Neutrophil (primary cell): ENCODE measurements around the gene GADL1.

Source experiments
- H3K27ac ChIP-seq: fragments of 200-600 bp; sonication (generic); 2 replicates; pipeline ENCODE4 v1.5.1; 2016; ENCODE audit warnings: mild to moderate bottlenecking, moderate library complexity
- H3K27me3 ChIP-seq: fragments of 200-600 bp; sonication (generic); 2 replicates; pipeline ENCODE4 v1.6.0; 2016; ENCODE audit warnings: mild to moderate bottlenecking
- H3K36me3 ChIP-seq: fragments of 200-600 bp; sonication (generic); 2 replicates; pipeline ENCODE4 v1.5.1; 2017
- H3K4me1 ChIP-seq, 2 experiments: fragments of 200-600 bp in 1 of 2; sonication (generic) in 1 of 2; 1 replicate in 1 of 2; 2 replicates in 1 of 2; pipeline versions ENCODE4 v1.5.1 to v1.6.1; 2013 to 2016; ENCODE audit warnings: low read depth in 1 of 2, low read length in 1 of 2, mild to moderate bottlenecking in 1 of 2, moderate library complexity in 1 of 2; ENCODE audit not compliant: control insufficient read depth in 1 of 2, insufficient read depth in 1 of 2
- H3K4me3 ChIP-seq, 2 experiments: fragments of 200-600 bp in 1 of 2; sonication (generic) in 1 of 2; 1 replicate in 1 of 2; 2 replicates in 1 of 2; pipeline ENCODE4 v1.5.1; 2013 to 2016; ENCODE audit warnings: low read depth in 1 of 2, low read length in 1 of 2, mild to moderate bottlenecking in 1 of 2, moderate library complexity in 1 of 2
- H3K9me3 ChIP-seq: fragments of 200-600 bp; sonication (generic); 2 replicates; pipeline ENCODE4 v1.5.1; 2016
- CTCF ChIP-seq: fragments of 200-600 bp; sonication (generic); IDR thresholded peaks from 2 replicates; pipeline ENCODE4 v1.5.1; 2016; ENCODE audit warnings: antibody characterized with exemption

GADL1 gene

GRCh38 chr3:30704931-30705890 lies 189.2 kb downstream of the GADL1 start:
- no peaks in the 10 kb centered on the region for H3K36me3 ChIP-seq
- H3K27me3 ChIP-seq: no peaks in the 10 kb centered on the region
- H3K27ac ChIP-seq: no peak overlapping the region
- no peak for TF ChIP-seq CTCF
- H3K9me3 ChIP-seq: no peaks in the 10 kb centered on the region
- no peaks in the 10 kb centered on the region for H3K4me1 ChIP-seq
- no peak overlapping the region for H3K4me3 ChIP-seq

GRCh38 chr3:30702828-30703397 lies 191.5 kb downstream of the GADL1 start:
- Histone ChIP-seq H3K27ac (no peak overlapping the region), H3K27me3 (no peaks in the 10 kb centered on the region), H3K36me3 (peaks cover 21% of the 10 kb centered on the region), H3K4me1 (no peaks in the 10 kb centered on the region), H3K4me3 (no peak overlapping the region), H3K9me3 (no peaks in the 10 kb centered on the region)
- TF ChIP-seq CTCF: no peak

GRCh38 chr3:30702038-30702827 lies 192.2 kb downstream of the GADL1 start:
- peaks cover 28% of the 10 kb centered on the region for H3K36me3 ChIP-seq
- no peak for TF ChIP-seq CTCF
- no peaks in the 10 kb centered on the region for H3K27me3 ChIP-seq
- no peaks in the 10 kb centered on the region for H3K9me3 ChIP-seq
- no peak overlapping the region for H3K27ac ChIP-seq
- H3K4me3 ChIP-seq: no peak overlapping the region
- H3K4me1 ChIP-seq: no peaks in the 10 kb centered on the region

- H3K27me3 ChIP-seq: no peaks in the 10 kb centered on the region
- no peak overlapping the region for H3K27ac ChIP-seq
- H3K4me1 ChIP-seq: no peaks in the 10 kb centered on the region
- no peaks in the 10 kb centered on the region for H3K9me3 ChIP-seq
- peaks cover 42% of the 10 kb centered on the region for H3K36me3 ChIP-seq
- TF ChIP-seq CTCF: no peak
- H3K4me3 ChIP-seq: no peak overlapping the region
Observed at GRCh38 chr3:30700702-30701321, 193.6 kb downstream of the GADL1 start.

GRCh38 chr3:30699927-30700326 lies 194.5 kb downstream of the GADL1 start:
- H3K27me3 ChIP-seq: no peaks in the 10 kb centered on the region
- H3K4me3 ChIP-seq: no peak overlapping the region
- H3K9me3 ChIP-seq: no peaks in the 10 kb centered on the region
- no peaks in the 10 kb centered on the region for H3K4me1 ChIP-seq
- TF ChIP-seq CTCF: no peak
- H3K36me3 ChIP-seq: peaks cover 51% of the 10 kb centered on the region
- H3K27ac ChIP-seq: no peak overlapping the region
